ENCODE measurements around the gene GPR55.

GRCh38 chr2:230879271-230879882, 45.7 kb downstream of the GPR55 start:
- no peak for TF ChIP-seq CTCF (IDR thresholded peaks at IDR 0.05; ENCODE audit: extremely low read depth in 1 of 2, insufficient read depth in 1 of 2, low read depth in 1 of 2, low read length in 2 of 2)
- no peak for TF ChIP-seq EZH2 (IDR thresholded peaks at IDR 0.05; ENCODE audit: borderline replicate concordance, low read depth, low read length, severe bottlenecking)
- no peak for TF ChIP-seq POLR2AphosphoS5 (IDR thresholded peaks at IDR 0.05; ENCODE audit: insufficient read depth, low read depth, low read length)
- TF ChIP-seq POLR2A (IDR thresholded peaks at IDR 0.05; ENCODE audit: low read depth, low read length), result no peak
- TF ChIP-seq MYC (IDR thresholded peaks at IDR 0.05; ENCODE audit: low read depth, low read length), result no peak
- no peak for TF ChIP-seq MAX (IDR thresholded peaks at IDR 0.05; ENCODE audit: insufficient read depth, insufficient read length)
- no peak for TF ChIP-seq JUN (IDR thresholded peaks at IDR 0.05; ENCODE audit: borderline replicate concordance, insufficient read depth, insufficient read length, low read depth)
- no peak for TF ChIP-seq FOS (IDR thresholded peaks at IDR 0.05; ENCODE audit: borderline replicate concordance, insufficient read depth, low read length)
- no peak for TF ChIP-seq GATA2 (IDR thresholded peaks at IDR 0.05; ENCODE audit: insufficient read depth, insufficient read length, low read depth, low read length)

Measured in endothelial cell of umbilical vein (primary cell).